GM18951 (cell line): ENCODE measurements around the gene CDC42BPG.

ENCODE experiments used
- POLR2A ChIP-seq: IDR thresholded peaks from 4 replicates; pipeline ENCODE4 v1.6.1; 2011; ENCODE audit warnings: mild to moderate bottlenecking; ENCODE audit not compliant: insufficient read length, insufficient read depth; ENCODE audit errors: extremely low read depth
- in situ Hi-C: fragments of 300-500 bp; cut with MboI; formaldehyde crosslinking; loops from one replicate; pipeline ENCODE4 v1.12.0; 2022; ENCODE audit warnings: low sequenced_read_pairs, mixed read lengths, inconsistent platforms; ENCODE audit not compliant: unreplicated experiment

The CDC42BPG gene

DNA sequence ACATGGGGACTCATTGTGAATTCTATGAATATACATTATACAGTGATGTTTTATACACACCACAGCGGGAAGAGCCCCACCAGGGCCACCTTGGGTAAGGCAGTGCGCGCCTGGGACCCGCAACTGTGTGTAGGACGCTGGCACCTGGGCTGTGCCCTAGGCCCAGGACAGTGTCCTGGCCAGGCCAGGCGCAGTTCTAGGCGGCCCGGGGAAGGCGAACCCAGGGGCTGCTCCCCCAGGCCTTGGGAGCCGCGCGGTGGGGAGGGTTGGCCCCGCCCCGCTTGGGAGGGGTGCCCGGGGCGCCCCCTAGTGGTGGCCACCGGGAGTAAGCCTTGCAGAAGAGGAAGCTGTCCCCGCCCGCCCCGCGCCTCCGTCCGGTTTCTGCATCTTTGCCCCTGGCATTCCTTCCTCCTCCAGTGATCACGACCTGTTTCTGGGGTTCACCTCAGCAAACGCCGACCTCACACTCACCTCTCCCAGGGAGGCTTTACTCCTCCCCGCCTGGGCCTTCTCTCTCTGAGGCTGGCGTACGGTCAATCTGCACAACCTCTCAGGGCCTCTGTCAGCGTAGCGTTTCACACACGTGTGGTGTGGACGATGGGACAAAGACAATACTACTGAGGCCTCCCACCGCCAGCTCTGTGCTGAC lies 43.4 kb upstream of the CDC42BPG start:
- TF ChIP-seq POLR2A = no peak
- in situ Hi-C loops = no loop called here

DNA sequence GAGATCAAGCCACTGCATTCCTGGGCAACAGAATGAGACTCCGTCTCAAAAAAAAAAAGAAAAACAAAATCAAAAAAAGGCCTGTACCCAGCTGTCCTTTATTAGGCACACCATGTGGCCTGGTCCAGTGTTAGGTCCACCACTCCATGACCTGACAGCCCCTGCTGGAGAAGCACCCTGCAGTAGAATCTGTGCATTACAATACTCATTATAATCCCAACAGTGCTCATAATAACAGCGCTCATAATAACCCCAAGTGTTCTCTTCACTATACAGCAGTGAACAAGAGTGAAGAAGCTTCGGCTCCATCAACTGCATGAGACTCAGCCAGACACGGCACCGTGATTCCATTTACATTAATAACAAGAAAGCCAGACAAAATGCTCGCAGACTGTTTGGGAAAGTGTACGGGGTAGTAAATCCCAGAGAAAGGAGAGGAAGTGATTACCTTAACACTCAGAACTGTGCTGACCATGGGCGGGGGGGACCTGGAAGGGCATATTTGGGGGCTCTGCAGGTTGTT lies 42.8 kb upstream of the CDC42BPG start:
- no peak for TF ChIP-seq POLR2A
- in situ Hi-C loops = no loop called here

DNA sequence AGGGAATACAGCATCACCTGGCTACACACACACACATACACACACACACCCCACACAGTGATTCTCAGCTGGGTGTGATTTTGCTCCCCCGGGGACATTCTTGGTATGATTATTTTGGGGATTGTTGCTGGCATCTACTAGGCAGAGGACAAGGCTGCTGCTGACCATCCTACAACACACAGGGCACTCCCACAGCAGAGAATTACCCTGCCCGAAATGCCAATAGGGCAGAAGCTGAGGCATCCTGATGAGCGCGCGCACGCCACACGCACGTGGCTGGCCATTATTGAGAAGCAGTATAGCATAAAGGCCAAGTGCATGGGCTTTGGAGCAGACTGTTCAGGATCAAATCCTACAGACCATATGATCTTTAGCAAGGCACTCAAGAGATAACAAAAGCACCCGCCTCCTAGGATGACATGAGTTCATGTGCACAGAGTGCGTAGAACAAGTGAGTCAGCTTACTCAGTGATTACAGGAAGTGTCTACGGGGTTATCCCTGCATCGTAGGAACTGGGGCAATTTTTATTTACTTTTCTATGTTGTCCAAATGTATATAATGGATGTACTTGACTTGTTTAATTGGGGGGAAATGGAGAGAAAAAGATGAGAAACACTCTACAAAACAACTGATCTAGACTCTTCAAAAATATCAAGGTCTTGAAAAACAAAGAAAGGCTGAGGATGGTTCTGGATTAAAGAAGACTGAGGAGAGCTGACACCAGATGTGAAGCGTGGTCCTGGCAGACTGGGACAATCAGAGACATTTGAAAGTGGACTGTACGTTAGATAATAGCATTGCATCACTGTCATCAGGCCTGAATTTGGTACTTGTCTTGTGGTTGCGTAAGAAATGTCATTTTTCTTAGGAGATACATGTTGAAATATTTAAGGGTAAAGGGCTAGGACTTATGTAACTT lies 41.2 kb upstream of the CDC42BPG start:
- no peak for TF ChIP-seq POLR2A
- in situ Hi-C loops = no loop called here

DNA sequence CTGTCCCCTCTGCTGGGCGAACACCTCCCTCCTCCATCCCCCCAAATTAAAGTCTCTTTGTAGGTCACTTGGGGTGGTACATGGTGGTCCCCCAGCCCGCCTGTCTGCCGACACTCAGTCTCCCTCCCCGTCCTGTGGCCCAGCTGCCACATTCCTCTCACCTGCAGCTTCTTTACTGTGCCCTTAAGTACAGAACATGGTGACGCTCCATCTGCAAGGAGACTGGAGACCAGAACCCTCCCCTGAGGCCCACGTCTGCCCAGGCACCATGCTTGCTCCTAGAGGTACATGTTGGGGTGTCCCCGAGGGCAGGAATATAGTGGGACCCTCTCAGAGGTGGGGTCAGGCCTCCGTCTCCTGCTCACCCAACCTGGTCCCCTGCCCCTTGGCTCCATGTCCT lies 39.6 kb upstream of the CDC42BPG start:
- no peak for TF ChIP-seq POLR2A
- in situ Hi-C loops = no loop called here

DNA sequence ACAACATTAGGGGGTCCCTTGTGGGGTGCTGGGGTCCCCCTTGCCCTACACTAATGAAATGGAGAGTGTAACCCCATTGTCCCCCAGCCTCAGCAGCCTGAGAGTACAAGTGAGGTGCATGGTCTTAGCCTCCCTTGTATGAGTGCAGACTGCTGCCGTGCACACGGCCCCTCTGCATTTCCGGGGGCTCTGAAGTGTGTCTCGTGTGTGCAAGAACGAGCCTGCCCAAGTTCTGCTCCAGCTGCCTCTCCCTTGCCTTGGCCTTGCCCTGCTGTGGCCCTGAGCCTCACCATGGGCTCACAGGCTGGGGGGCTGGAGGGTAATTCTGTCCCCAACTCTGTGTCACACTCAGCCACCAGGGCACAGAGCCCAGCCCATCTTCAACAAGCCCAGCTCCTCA lies 39.1 kb upstream of the CDC42BPG start:
- in situ Hi-C loops = no loop called here

DNA sequence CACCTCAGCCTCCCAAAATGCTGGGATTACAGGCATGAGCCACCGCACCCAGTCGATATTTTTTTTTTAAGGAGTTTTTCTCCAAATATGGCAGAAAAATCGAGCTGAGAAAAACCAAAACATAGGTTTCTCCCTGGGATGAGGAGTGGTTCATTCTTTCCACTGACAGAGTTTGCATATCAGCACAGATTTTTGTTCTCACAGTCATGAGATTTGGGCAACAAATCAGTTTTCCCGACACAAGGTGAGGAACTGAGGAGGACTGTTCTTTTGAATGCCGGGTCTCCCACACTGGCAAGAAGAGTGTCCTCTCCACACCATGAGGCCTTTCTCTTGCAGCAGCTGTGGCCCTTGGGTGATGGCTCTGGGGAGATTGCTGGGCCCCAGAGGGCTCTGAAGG lies 37.8 kb upstream of the CDC42BPG start:
- in situ Hi-C loops = no loop called here
- TF ChIP-seq POLR2A = no peak

More for the DNA sequence above, 39.1 kb upstream of the CDC42BPG start:
- TF ChIP-seq POLR2A = no peak

DNA sequence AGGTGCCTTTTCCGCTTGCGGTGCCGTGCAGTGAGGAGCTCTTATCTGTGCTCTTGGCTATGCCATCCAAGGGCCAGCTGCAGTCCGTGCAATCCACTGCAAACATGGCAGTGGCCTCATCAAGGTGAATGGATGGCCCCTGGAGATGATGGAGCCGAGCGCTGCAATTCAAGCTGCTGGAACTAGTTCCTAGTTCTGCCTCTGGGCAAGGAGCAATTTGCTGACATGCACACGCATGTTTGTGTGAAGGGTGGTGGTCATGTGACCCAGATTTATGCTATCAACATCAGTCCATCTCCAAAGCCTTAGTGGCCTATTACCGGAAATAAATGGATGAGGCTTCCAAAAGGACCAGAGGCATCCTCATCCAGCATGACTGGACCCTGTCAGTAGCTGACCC lies 37.0 kb upstream of the CDC42BPG start:
- in situ Hi-C loops = no loop called here

DNA sequence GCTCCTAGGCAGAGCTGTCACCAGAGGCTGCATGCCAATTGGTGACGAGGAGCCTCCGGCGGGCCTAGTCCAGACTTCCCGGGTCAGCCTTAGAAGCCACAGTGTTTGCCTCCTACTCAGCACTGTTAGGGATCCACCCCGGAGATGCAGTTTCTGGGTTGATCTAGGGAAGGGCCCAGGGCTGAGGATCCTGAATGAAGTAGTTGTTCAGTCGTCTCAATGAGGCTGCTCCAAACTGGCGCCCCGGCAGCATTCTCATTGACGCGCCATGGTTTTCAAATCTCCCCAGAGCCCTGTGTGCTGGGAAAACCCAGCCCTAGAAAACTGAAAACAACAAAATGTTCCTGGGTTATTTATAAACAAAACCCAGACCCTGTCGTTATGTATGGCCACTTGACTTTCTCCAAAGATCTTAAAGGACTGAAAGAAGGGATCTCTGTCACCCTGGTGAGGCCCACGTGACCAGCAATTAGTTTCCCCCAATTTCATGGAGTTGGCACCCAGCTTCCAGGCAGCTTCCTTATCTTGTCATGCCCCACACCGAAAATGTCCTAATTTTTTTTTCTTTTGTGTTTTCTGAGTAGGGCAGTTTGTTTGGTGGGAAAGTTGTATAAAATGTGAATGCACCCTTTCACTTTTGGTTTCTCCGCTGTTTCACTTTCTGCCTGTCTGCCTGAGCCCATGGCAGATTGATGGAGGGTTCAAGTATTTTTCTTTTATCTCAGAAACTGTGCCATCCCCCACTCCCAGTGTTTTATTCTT lies 36.0 kb upstream of the CDC42BPG start:
- in situ Hi-C loops = no loop called here
- TF ChIP-seq POLR2A = no peak

More for the DNA sequence above, 37.0 kb upstream of the CDC42BPG start:
- no peak for TF ChIP-seq POLR2A

DNA sequence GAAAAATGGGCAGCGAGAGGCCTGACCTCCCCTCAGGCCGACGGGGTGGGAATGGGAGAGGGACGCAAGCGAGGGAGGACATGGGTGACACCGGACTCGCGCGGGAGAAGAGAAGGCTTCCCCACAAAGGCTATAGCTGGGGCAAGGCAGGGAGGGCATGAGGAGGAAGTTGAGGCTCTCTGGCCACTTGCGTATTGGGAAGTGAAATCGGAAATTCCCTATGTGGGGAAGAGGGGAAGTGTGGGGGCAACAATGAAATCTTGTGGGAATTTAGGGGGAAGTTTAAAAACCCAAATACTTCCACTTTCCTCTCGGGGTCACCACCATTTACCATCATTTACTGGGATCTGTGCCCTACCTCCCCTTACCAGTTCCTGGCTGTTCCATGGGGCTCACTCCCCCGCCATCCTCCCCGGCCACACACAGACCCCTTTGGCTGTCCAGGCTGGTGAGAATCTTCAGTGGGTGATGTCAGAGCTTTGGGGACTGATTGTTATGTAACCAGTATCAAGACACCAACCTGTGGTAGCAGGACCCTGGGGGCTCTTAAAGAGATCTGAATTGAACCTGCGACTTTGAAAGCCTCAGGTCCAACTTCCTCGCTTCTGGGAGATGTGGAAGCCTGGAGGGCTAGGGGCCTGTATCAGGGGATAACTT lies 34.9 kb upstream of the CDC42BPG start:
- TF ChIP-seq POLR2A = no peak
- in situ Hi-C loops = no loop called here

DNA sequence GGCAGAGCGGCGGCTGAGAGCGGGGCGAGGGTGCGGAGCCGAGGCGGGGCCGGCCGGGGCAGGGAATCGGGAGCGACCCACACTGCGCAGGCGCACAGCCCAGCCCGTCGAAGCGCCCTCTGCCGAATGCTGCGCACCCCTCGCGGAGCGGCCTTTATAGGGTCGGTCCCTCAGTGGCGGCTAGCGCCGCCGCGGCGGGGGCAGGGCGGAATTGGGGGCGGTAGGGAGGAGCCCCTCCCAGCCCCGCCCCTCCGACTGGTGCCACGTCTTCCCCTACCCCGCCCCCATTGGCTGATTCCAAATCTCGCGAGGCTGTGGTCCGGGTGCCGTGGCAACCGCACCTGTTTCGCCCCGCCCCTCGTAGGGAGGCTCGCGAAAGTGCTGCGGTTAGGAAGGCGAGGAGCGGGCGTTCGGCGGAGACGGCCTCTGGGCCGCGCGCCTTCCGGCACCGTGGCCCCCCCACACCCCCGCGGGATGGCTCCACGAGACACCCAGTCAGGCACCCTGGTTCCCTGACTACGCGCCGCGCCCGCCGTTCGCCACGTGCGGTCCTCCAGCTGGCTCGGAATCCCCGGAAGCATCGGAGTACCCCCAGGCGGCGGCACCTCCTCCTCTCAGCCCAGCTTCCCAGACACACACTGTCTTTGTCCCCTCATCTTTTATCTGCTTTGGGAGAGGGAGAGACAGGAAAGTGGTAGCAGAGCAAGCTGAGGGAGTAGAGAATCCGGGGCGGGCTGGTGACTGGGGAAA lies 34.2 kb upstream of the CDC42BPG start, which contains the start of gene EHD1:
TSS of gene EHD1 (minus strand) at position 128 of the 750 bp plus-strand sequence. CDS start 157 bp downstream, outside the sequence.
- peak; percentile 99 for TF ChIP-seq POLR2A
- in situ Hi-C loops = no loop called here

DNA sequence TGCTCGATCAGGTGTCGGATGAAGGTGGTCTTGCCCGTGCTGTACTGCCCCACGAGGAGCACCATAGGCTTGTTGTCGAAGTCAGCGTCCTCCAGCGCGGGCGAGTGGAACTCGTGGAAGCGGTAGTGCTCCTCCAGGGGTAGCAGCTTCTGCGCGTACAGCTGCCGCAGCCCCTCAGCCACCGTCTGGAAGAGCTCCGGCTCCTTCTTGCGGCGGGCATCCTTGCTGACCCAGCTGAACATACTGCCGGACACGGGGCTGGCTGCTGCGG lies 33.7 kb upstream of the CDC42BPG start:
- TF ChIP-seq POLR2A = no peak
- in situ Hi-C loops = no loop called here
